HEK293 (cell line): ENCODE data around the gene AQR.

ENCODE experiments used
- CTCF ChIA-PET: fragments of 350-600 bp; formaldehyde crosslinking; extraction: SDS; loops from one replicate; lab custom pipeline; 2021; ENCODE audit warnings: antibody characterized with exemption; lab: Yijun Ruan, JAX
- POLR2A ChIA-PET: fragments of 300-600 bp; formaldehyde crosslinking; extraction: SDS; loops from one replicate; lab custom pipeline; 2020; ENCODE audit warnings: antibody characterized with exemption, inconsistent platforms; lab: Yijun Ruan, JAX
- H3K27ac ChIP-seq: fragments of 200-500 bp; sonication (Bioruptor generic); 2 replicates; pipeline ENCODE4 v1.5.1; 2014; ENCODE audit warnings: low read depth, low read length, control low read depth, inconsistent platforms; ENCODE audit errors: extremely low read depth
- H3K36me3 ChIP-seq, 2 experiments: fragments of 200-500 bp in 1 of 2; sonication (Bioruptor generic) in 1 of 2; 1 replicate in 1 of 2; 2 replicates in 1 of 2; pipeline ENCODE4 v1.5.1; 2014 to 2017; ENCODE audit warnings: inconsistent platforms in 2 of 2, low read length in 2 of 2; ENCODE audit not compliant: control insufficient read depth in 2 of 2, insufficient read depth in 1 of 2
- H3K4me1 ChIP-seq: fragments of 200-500 bp; sonication (Bioruptor generic); 2 replicates; pipeline ENCODE4 v1.5.1; 2014; ENCODE audit warnings: mild to moderate bottlenecking, low read length, inconsistent platforms; ENCODE audit not compliant: control insufficient read depth, insufficient read depth
- H3K4me3 ChIP-seq: 2 replicates; pipeline ENCODE4 v1.5.1; 2011; ENCODE audit warnings: low read depth, mild to moderate bottlenecking, control low read depth, low read length, moderate library complexity
- H3K9me3 ChIP-seq: fragments of 200-500 bp; sonication (Bioruptor generic); 2 replicates; pipeline ENCODE4 v1.5.1; 2014; ENCODE audit warnings: low read depth, low read length, inconsistent platforms; ENCODE audit not compliant: control insufficient read depth, insufficient read depth
- BCL11A ChIP-seq: fragments of 450-650 bp; formaldehyde crosslinking; IDR thresholded peaks from 2 replicates; pipeline ENCODE4 v1.5.1; 2016; ENCODE audit warnings: low read depth, missing biosample characterization, missing genetic modification characterization
- ELK4 ChIP-seq: IDR thresholded peaks from 2 replicates; pipeline ENCODE4 v1.6.1; 2011; ENCODE audit warnings: mild to moderate bottlenecking, low read depth, low read length, borderline replicate concordance
- HOXD13 ChIP-seq: sonication (generic); formaldehyde crosslinking; IDR thresholded peaks from 2 replicates; pipeline ENCODE4 v1.8.0; 2022; ENCODE audit warnings: missing genetic modification reagents, borderline replicate concordance
- KLF8 ChIP-seq: fragments of 450-650 bp; formaldehyde crosslinking; IDR thresholded peaks from 2 replicates; pipeline ENCODE4 v1.5.1; 2016; ENCODE audit warnings: missing biosample characterization, missing genetic modification characterization
- OSR2 ChIP-seq: fragments of 450-650 bp; formaldehyde crosslinking; IDR thresholded peaks from 2 replicates; pipeline ENCODE4 v1.5.1; 2016; ENCODE audit warnings: missing biosample characterization, missing genetic modification characterization
- ZNF2 ChIP-seq: fragments of 450-650 bp; formaldehyde crosslinking; IDR thresholded peaks from 2 replicates; pipeline ENCODE4 v1.5.1; 2016; ENCODE audit warnings: missing biosample characterization, missing genetic modification characterization
- ZNF211 ChIP-seq: fragments of 450-650 bp; formaldehyde crosslinking; IDR thresholded peaks from 2 replicates; pipeline ENCODE4 v1.5.1; 2016; ENCODE audit warnings: low read depth, missing biosample characterization, missing genetic modification characterization
- ZNF341 ChIP-seq: fragments of 450-650 bp; formaldehyde crosslinking; IDR thresholded peaks from 2 replicates; pipeline ENCODE4; 2016; ENCODE audit warnings: low read depth, missing biosample characterization, missing genetic modification characterization
- ZNF37A ChIP-seq: fragments of 450-650 bp; IDR thresholded peaks from 2 replicates; pipeline ENCODE4 v1.5.1; 2018; ENCODE audit warnings: missing biosample characterization, missing genetic modification characterization
- ZNF404 ChIP-seq: fragments of 450-650 bp; formaldehyde crosslinking; IDR thresholded peaks from 2 replicates; pipeline ENCODE4 v1.5.1; 2017; ENCODE audit warnings: missing biosample characterization, missing genetic modification characterization
- ZNF623 ChIP-seq: fragments of 450-650 bp; formaldehyde crosslinking; IDR thresholded peaks from 2 replicates; pipeline ENCODE4 v1.5.1; 2016; ENCODE audit warnings: missing biosample characterization, missing genetic modification characterization
- ZNF624 ChIP-seq: fragments of 450-650 bp; formaldehyde crosslinking; IDR thresholded peaks from 2 replicates; pipeline ENCODE4 v1.5.1; 2017; ENCODE audit warnings: missing biosample characterization, missing genetic modification characterization
- ZNF76 ChIP-seq: fragments of 450-650 bp; formaldehyde crosslinking; IDR thresholded peaks from 2 replicates; pipeline ENCODE4; 2016; ENCODE audit warnings: low read depth, missing biosample characterization, missing genetic modification characterization, borderline replicate concordance
- ZNF768 ChIP-seq: fragments of 450-650 bp; formaldehyde crosslinking; IDR thresholded peaks from 2 replicates; pipeline ENCODE4 v1.5.1; 2018; ENCODE audit warnings: missing biosample characterization, mild to moderate bottlenecking, missing genetic modification characterization
- TF ChIP-seq, protein P1 (sequence below): fragments of 450-650 bp; IDR thresholded peaks from 2 replicates; pipeline ENCODE4 v1.5.1; 2018; ENCODE audit warnings: missing biosample characterization, missing genetic modification characterization
- TF ChIP-seq, protein P2 (sequence below): fragments of 450-650 bp; formaldehyde crosslinking; IDR thresholded peaks from 2 replicates; pipeline ENCODE4 v1.5.1; 2016; ENCODE audit warnings: missing biosample characterization, missing genetic modification characterization

The AQR gene

GRCh38 chr15:34841262-34841725 is 128.2 kb downstream of the AQR start:
- POLR2A ChIA-PET: no interaction called here
- Histone ChIP-seq H3K4me1 (no peaks in the 10 kb centered on the region), H3K36me3 (no peaks in the 10 kb centered on the region), H3K9me3 (no peaks in the 10 kb centered on the region), H3K27ac (no peak overlapping the region), H3K4me3 (no peak overlapping the region)
- TF ChIP-seq ZNF623 (tag by site-specific recombination) (no peak), ZNF211 (no peak), ZNF76 (no peak), ZNF624 (tag by site-specific recombination) (no peak), ZNF341 (tag by site-specific recombination) (no peak)
- CTCF ChIA-PET: no interaction called here

DNA sequence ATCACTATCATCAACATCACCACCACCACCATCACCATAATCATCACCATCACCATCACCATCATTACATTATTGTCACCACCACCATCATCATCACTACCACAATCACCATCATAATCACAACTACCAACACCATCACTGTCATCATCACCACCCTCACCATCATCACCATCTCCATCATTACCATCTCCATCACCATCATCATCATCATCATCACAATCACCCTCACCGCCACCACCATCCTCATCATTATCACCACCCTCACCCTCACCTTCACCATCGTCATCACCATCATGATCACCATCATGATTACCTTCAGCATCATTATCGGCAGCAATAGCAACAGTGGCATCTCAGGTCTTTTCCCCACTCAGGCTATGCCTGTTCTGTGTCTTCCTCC is 131.3 kb downstream of the AQR start:
- POLR2A ChIA-PET: no interaction called here
- no peaks in the 10 kb centered on the region for H3K4me1 ChIP-seq
- H3K36me3 ChIP-seq: no peaks in the 10 kb centered on the region
- CTCF ChIA-PET: no interaction called here
- H3K9me3 ChIP-seq: no peaks in the 10 kb centered on the region
- H3K4me3 ChIP-seq: no peak overlapping the region
- no peak overlapping the region for H3K27ac ChIP-seq
- TF ChIP-seq, protein P1, sequence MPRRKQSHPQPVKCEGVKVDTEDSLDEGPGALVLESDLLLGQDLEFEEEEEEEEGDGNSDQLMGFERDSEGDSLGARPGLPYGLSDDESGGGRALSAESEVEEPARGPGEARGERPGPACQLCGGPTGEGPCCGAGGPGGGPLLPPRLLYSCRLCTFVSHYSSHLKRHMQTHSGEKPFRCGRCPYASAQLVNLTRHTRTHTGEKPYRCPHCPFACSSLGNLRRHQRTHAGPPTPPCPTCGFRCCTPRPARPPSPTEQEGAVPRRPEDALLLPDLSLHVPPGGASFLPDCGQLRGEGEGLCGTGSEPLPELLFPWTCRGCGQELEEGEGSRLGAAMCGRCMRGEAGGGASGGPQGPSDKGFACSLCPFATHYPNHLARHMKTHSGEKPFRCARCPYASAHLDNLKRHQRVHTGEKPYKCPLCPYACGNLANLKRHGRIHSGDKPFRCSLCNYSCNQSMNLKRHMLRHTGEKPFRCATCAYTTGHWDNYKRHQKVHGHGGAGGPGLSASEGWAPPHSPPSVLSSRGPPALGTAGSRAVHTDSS (tag by site-specific recombination): peak; percentile 86
- TF ChIP-seq BCL11A (tag by site-specific recombination) (no peak), ZNF2 (tag by site-specific recombination) (no peak), ELK4 (no peak), ZNF768 (no peak)
- TF ChIP-seq, protein P2, sequence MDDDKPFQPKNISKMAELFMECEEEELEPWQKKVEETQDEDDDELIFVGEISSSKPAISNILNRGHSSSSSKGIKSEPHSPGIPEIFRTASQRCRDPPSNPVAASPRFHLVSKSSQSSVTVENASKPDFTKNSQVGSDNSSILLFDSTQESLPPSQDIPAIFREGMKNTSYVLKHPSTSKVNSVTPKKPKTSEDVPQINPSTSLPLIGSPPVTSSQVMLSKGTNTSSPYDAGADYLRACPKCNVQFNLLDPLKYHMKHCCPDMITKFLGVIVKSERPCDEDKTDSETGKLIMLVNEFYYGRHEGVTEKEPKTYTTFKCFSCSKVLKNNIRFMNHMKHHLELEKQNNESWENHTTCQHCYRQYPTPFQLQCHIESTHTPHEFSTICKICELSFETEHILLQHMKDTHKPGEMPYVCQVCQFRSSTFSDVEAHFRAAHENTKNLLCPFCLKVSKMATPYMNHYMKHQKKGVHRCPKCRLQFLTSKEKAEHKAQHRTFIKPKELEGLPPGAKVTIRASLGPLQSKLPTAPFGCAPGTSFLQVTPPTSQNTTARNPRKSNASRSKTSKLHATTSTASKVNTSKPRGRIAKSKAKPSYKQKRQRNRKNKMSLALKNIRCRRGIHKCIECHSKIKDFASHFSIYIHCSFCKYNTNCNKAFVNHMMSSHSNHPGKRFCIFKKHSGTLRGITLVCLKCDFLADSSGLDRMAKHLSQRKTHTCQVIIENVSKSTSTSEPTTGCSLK (tag by site-specific recombination): 0 out of 2 replicates have a peak, but pooled peaks have one; percentile 29

DNA sequence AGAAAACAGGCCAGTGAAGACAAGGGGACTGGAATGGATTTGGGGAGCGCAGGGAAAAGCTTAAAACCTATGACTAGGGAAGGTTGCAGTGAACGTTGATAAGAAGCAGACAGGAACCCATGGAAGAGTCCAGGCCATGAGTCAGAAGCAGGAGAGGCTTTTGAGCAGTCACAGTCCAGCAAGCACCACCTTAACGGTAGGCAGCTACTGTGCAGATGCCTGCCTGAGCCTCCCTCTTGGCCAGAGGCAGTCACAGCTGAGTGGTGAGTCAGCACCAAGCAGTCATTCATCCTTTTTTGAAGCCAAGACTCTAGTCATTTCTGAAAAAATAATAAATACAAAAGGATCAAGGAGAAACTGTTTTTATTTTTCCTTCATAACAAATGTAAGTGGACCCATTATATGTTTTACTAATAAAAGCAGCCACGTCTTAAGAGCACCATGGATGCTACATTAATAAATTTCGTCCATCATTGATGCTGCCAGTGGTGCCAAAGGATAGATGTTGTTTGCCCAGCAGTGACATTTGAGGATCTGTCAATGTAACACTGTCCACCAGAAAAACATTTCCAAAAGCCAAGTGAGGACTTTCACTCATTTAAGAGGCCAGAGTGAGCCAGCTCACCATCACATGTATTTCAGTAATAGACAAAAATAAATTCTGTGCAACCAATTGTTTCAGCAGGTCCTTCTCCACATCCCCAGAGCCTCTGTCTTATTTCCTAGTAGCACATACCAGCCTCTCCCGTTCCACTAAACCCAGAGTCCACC is 132.1 kb downstream of the AQR start:
- CTCF ChIA-PET: interaction anchor here (0.6 kb wide), 1 partner anchor 17 kb away, joined by 3 read pairs; no protein-coding TSS in a partner anchor
- H3K27ac ChIP-seq: no peak overlapping the region
- TF ChIP-seq OSR2: peak; percentile 74
- no peak for TF ChIP-seq KLF8 (tag by site-specific recombination)
- no peak for TF ChIP-seq ZNF37A (tag by site-specific recombination)
- no peak for TF ChIP-seq HOXD13 (CRISPR knock-in tag)
- no peak for TF ChIP-seq ZNF404 (tag by site-specific recombination)
- TF ChIP-seq ZNF624 (tag by site-specific recombination): no peak
- POLR2A ChIA-PET: no interaction called here
- H3K36me3 ChIP-seq: no peaks in the 10 kb centered on the region
- no peaks in the 10 kb centered on the region for H3K9me3 ChIP-seq
- H3K4me1 ChIP-seq: no peaks in the 10 kb centered on the region
- no peak overlapping the region for H3K4me3 ChIP-seq
